PC-3 (cell line): ENCODE results near the gene NXPH4. TPM values are rescaled to one million over a fixed set of nuclear protein-coding genes. Genes with fewer than 3 reads are reported as not detected.
A peak's percentile ranks its signal among the peaks of the same experiment; 100 is the strongest.

Source experiments
- ATAC-seq: fragments of 200-7000 bp; cut with Tn5 transposase; 2 replicates; pipeline ENCODE4 v1.9.1; 2020; ENCODE audit warnings: mild to moderate bottlenecking, moderate library complexity
- BruUV-seq: library from RNA; stranded (reverse); fragments of 400-500 nt; replicated peaks from 2 replicates; lab custom pipeline; 2021; lab: Mats Ljungman, UMichigan
- CTCF ChIA-PET: fragments of 300-600 bp; sonication (Branson Sonifier 250); formaldehyde crosslinking; loops from one replicate; lab custom pipeline; 2022; ENCODE audit warnings: antibody characterized with exemption; lab: Charles Lee
- POLR2A ChIA-PET: fragments of 300-600 bp; sonication (Branson Sonifier 250); formaldehyde crosslinking; loops from one replicate; lab custom pipeline; 2022; ENCODE audit warnings: antibody characterized with exemption; ENCODE audit not compliant: unreplicated experiment; lab: Charles Lee
- DNase-seq: peaks from one replicate; pipeline ENCODE4 v3.0.0-alpha.2; 2015
- H2AFZ ChIP-seq: fragments of 300-600 bp; sonication (generic); 2 replicates; pipeline ENCODE4 v1.6.0; 2016; ENCODE audit warnings: antibody characterized with exemption, low read length
- H3F3A ChIP-seq: fragments of 300-600 bp; sonication (generic); one replicate; pipeline ENCODE4 v1.6.0; 2017; ENCODE audit warnings: antibody characterized with exemption, low read length, control low read depth, mild to moderate bottlenecking; ENCODE audit not compliant: unreplicated experiment
- H3K27ac ChIP-seq: fragments of 300-600 bp; sonication (generic); 2 replicates; pipeline ENCODE4 v1.5.1; 2016; ENCODE audit warnings: mild to moderate bottlenecking, low read length
- H3K27me3 ChIP-seq: fragments of 300-600 bp; sonication (generic); 2 replicates; pipeline ENCODE4 v1.6.1; 2016; ENCODE audit warnings: low read length, mixed read lengths
- H3K36me3 ChIP-seq: fragments of 300-600 bp; sonication (generic); 2 replicates; pipeline ENCODE4 v1.6.1; 2016; ENCODE audit warnings: low read depth, mixed run types, low read length, mixed read lengths
- H3K4me1 ChIP-seq: fragments of 300-600 bp; sonication (generic); 2 replicates; pipeline ENCODE4 v1.5.1; 2016; ENCODE audit warnings: low read length; ENCODE audit not compliant: insufficient read depth
- H3K4me2 ChIP-seq: fragments of 300-600 bp; sonication (generic); 2 replicates; pipeline ENCODE4 v1.6.0; 2016; ENCODE audit warnings: low read length
- H3K4me3 ChIP-seq: fragments of 300-600 bp; sonication (generic); 2 replicates; pipeline ENCODE4 v1.5.1; 2016; ENCODE audit warnings: mild to moderate bottlenecking, low read length, mixed read lengths
- H3K79me2 ChIP-seq: fragments of 300-600 bp; sonication (generic); 2 replicates; pipeline ENCODE4 v1.6.1; 2017; ENCODE audit warnings: low read length, mixed read lengths
- H3K9ac ChIP-seq: fragments of 300-600 bp; sonication (generic); 2 replicates; pipeline ENCODE4 v1.6.0; 2016; ENCODE audit warnings: mild to moderate bottlenecking, low read length
- H3K9me2 ChIP-seq: fragments of 300-600 bp; sonication (generic); replicated peaks from 2 replicates; pipeline ENCODE4 v1.6.1; 2016; ENCODE audit warnings: mixed run types, low read length, mixed read lengths
- H3K9me3 ChIP-seq: fragments of 300-600 bp; sonication (generic); 2 replicates; pipeline ENCODE4 v1.6.1; 2016; ENCODE audit warnings: low read length, mixed read lengths
- H4K20me1 ChIP-seq: fragments of 300-600 bp; sonication (generic); 2 replicates; pipeline ENCODE4 v1.6.1; 2016; ENCODE audit warnings: low read length, mixed read lengths
- CTCF ChIP-seq: fragments of 300-600 bp; sonication (generic); conservative IDR thresholded peaks from 2 replicates; pipeline ENCODE4 v1.5.1; 2017; ENCODE audit warnings: antibody characterized with exemption, low read depth, mild to moderate bottlenecking, low read length
- EZH2 ChIP-seq: fragments of 300-600 bp; sonication (generic); IDR thresholded peaks from one replicate; pipeline ENCODE4 v1.6.1; 2017; ENCODE audit warnings: antibody characterized with exemption, mild to moderate bottlenecking, low read length; ENCODE audit not compliant: unreplicated experiment
- EZH2phosphoT487 ChIP-seq: fragments of 300-600 bp; sonication (generic); IDR thresholded peaks from 2 replicates; pipeline ENCODE4 v1.6.1; 2018; ENCODE audit warnings: mild to moderate bottlenecking, antibody characterized with exemption, low read length, borderline replicate concordance
- intact Hi-C: fragments of 100-400 bp; cut with micrococcal nuclease; formaldehyde crosslinking; loops from 2 replicates; pipeline ENCODE4 v1.9.0; 2023
- total RNA-seq: library from RNA; depleted of rRNA; stranded (reverse); fragments of >200 nt; gene quantifications from 2 replicates; pipeline ENCODE4 v1.2.3, GENCODE V29; 2014

The NXPH4 gene
- total RNA-seq, 1 experiment from 2014 or later: 15.1 TPM

- no peaks in the 10 kb centered on the region for H3K9me3 ChIP-seq
- no peaks in the 10 kb centered on the region for H3F3A ChIP-seq
- H4K20me1 ChIP-seq: no peaks in the 10 kb centered on the region
- H3K9me2 ChIP-seq: no peaks in the 10 kb centered on the region
- H3K79me2 ChIP-seq: no peaks in the 10 kb centered on the region
- peak overlapping the region; percentile 70 for H3K4me3 ChIP-seq
- no TSS peak for BruUV-seq
- TF ChIP-seq EZH2phosphoT487 (no peak), CTCF (peak; percentile 100)
- ATAC-seq: peak; percentile 51
- intact Hi-C loops: loop anchor here (1.0 kb wide), 1 partner anchor 26 kb away; no protein-coding TSS in a partner anchor
- H3K27me3 ChIP-seq: peaks cover 16% of the 10 kb centered on the region
- no peak overlapping the region for H3K27ac ChIP-seq
- ChIA-PET POLR2A (no interaction called here), CTCF (interaction anchor here (0.6 to 1.9 kb wide), 3 partner anchors 9 to 111 kb away, joined by 5 to 11 read pairs (median 6); partner anchors contain the start of genes LRP1 and SHMT2)
- H2AFZ ChIP-seq: peak overlapping the region; percentile 79
- peaks cover 33% of the 10 kb centered on the region for H3K4me1 ChIP-seq
- H3K36me3 ChIP-seq: peaks cover 4% of the 10 kb centered on the region; the same call in 1 of the 2 replicates
- DNase-seq: peak; percentile 89
- peak overlapping the region; percentile 98 for H3K4me2 ChIP-seq
- H3K9ac ChIP-seq: no peak overlapping the region
Measured at GRCh38 chr12:57238854-57239554, 22.4 kb downstream of the NXPH4 start.

GRCh38 chr12:57239587-57240065 is 23.0 kb downstream of the NXPH4 start:
- ATAC-seq (peak; percentile 0; the same call in 1 of the 2 replicates), DNase-seq (no peak)
- Histone ChIP-seq H3F3A (no peaks in the 10 kb centered on the region), H3K9ac (peak overlapping the region; percentile 31; the same call in 1 of the 2 replicates), H3K27ac (no peak overlapping the region), H2AFZ (peak overlapping the region; percentile 79), H3K9me3 (no peaks in the 10 kb centered on the region), H3K36me3 (no peaks in the 10 kb centered on the region; the same call in 1 of the 2 replicates), H3K4me3 (peak overlapping the region; percentile 70), H3K27me3 (peaks cover 16% of the 10 kb centered on the region), H3K4me1 (peaks cover 33% of the 10 kb centered on the region), H4K20me1 (no peaks in the 10 kb centered on the region), H3K9me2 (no peaks in the 10 kb centered on the region), H3K4me2 (peak overlapping the region; percentile 98), H3K79me2 (no peaks in the 10 kb centered on the region)
- POLR2A ChIA-PET: no interaction called here
- TSS peak; percentile 25 for BruUV-seq
- TF ChIP-seq EZH2 (no peak), CTCF (no peak), EZH2phosphoT487 (no peak)
- intact Hi-C loops: loop anchor here (1.0 kb wide), 1 partner anchor 26 kb away; no protein-coding TSS in a partner anchor
- CTCF ChIA-PET: interaction anchor here (0.6 to 1.9 kb wide), 4 partner anchors 10 to 112 kb away, joined by 5 to 11 read pairs (median 8); partner anchors contain the start of genes LRP1 and SHMT2
